ENCODE measurements around the gene RGSL1.

DNA sequence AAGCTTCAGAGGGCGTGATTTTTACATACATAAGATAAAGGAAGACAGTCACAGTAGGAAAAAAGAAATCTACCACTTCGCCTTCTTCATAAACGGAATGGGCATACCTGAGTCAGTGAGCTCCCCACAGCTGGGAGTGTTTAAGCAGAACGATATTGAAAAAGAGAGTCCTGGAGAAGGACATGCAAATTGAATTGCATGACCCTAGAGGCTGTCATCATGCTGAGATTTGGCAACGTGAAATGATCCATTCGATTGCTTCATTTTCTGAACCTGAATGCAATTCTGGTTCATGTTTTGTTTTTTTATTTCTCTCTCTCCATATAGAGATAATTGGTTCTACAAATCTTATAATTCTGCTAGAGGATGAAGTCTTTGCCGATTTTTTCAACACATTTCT lies 3.7 kb downstream of the RGSL1 start:
- TF ChIP-seq, protein P1, sequence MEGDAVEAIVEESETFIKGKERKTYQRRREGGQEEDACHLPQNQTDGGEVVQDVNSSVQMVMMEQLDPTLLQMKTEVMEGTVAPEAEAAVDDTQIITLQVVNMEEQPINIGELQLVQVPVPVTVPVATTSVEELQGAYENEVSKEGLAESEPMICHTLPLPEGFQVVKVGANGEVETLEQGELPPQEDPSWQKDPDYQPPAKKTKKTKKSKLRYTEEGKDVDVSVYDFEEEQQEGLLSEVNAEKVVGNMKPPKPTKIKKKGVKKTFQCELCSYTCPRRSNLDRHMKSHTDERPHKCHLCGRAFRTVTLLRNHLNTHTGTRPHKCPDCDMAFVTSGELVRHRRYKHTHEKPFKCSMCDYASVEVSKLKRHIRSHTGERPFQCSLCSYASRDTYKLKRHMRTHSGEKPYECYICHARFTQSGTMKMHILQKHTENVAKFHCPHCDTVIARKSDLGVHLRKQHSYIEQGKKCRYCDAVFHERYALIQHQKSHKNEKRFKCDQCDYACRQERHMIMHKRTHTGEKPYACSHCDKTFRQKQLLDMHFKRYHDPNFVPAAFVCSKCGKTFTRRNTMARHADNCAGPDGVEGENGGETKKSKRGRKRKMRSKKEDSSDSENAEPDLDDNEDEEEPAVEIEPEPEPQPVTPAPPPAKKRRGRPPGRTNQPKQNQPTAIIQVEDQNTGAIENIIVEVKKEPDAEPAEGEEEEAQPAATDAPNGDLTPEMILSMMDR (IDR thresholded peaks at IDR 0.05 in 8 of 11, conservative IDR thresholded peaks at IDR 0.05 in 3 of 11): no peak
- TF ChIP-seq POLR2AphosphoS5 (IDR thresholded peaks at IDR 0.05): no peak

Data from spleen (tissue), 7 donors.